HepG2 (cell line): ENCODE results near the gene SLC25A23. TPM values are rescaled to one million over a fixed set of nuclear protein-coding genes. Genes with fewer than 3 reads are reported as not detected.
A peak's percentile ranks its signal among the peaks of the same experiment; 100 is the strongest.

Source experiments
- ATAC-seq: fragments of 200-7000 bp; cut with Tn5 transposase; 3 replicates; pipeline ENCODE4 v1.9.1; 2020; ENCODE audit warnings: mild to moderate bottlenecking, moderate library complexity
- BruUV-seq: library from RNA; stranded (reverse); fragments of 400-500 nt; replicated peaks from 2 replicates; lab custom pipeline; 2021; lab: Mats Ljungman, UMichigan
- CTCF ChIA-PET: fragments of 300-600 bp; formaldehyde crosslinking; extraction: SDS; loops from one replicate; lab custom pipeline; 2021; ENCODE audit warnings: low total read pairs, inconsistent platforms, low intra/inter-chr PET ratio; lab: Yijun Ruan, JAX
- POLR2A ChIA-PET: fragments of 350-600 bp; sonication (Branson Sonifier 250); formaldehyde crosslinking; loops from one replicate; lab custom pipeline; 2020; ENCODE audit warnings: antibody characterized with exemption, inconsistent platforms; lab: Yijun Ruan, JAX
- DNase-seq: peaks from one replicate; pipeline ENCODE4 v3.0.0-alpha.2; 2015; ENCODE audit warnings: low spot score
- FAIRE-seq: peaks from 3 replicates; lab custom pipeline; 2011; peaks lifted over from hg19 to GRCh38; lab: Jason Lieb, UNC
- H2AFZ ChIP-seq: one replicate; pipeline ENCODE4 v1.6.1; 2011; ENCODE audit warnings: low read length, inconsistent platforms
- H3K27ac ChIP-seq: fragments of 300-600 bp; 3 replicates; pipeline ENCODE4 v1.8.0; 2011; ENCODE audit warnings: mixed run types, mild to moderate bottlenecking, mixed read lengths, low read length, inconsistent platforms; ENCODE audit not compliant: insufficient read depth; ENCODE audit errors: extremely low read length
- H3K27me3 ChIP-seq, 2 experiments: fragments of 200-600 bp in 1 of 2; 2 replicates in 1 of 2; 3 replicates in 1 of 2; pipeline versions ENCODE4 v1.6.0 to v1.8.0; 2011; ENCODE audit warnings: low read length in 2 of 2, mild to moderate bottlenecking in 2 of 2, moderate library complexity in 2 of 2, inconsistent platforms in 1 of 2; ENCODE audit not compliant: insufficient read depth in 2 of 2, control insufficient read depth in 1 of 2
- H3K36me3 ChIP-seq, 2 experiments: fragments of 200-600 bp in 1 of 2; replicated peaks in 1 of 2; 2 replicates in 1 of 2; 3 replicates in 1 of 2; pipeline versions ENCODE4 v1.5.1 to v1.8.0; 2011; ENCODE audit warnings: low read length in 2 of 2, inconsistent platforms in 1 of 2; ENCODE audit not compliant: insufficient read depth in 2 of 2, control insufficient read depth in 1 of 2
- H3K4me1 ChIP-seq: 2 replicates; pipeline ENCODE4 v1.5.1; 2012; ENCODE audit warnings: low read length, inconsistent platforms; ENCODE audit not compliant: insufficient read depth
- H3K4me2 ChIP-seq: 2 replicates; pipeline ENCODE4 v1.6.0; 2011; ENCODE audit warnings: low read depth, low read length, inconsistent platforms
- H3K4me3 ChIP-seq, 3 experiments: fragments of 200-600 bp in 1 of 3; sonication (generic), shearing (Covaris generic) in 1 of 3; replicated peaks in 1 of 3; 2 replicates each; pipeline ENCODE4 v1.5.1; 2011 to 2016; ENCODE audit warnings: low read length in 3 of 3, inconsistent platforms in 2 of 3, low read depth in 2 of 3, mild to moderate bottlenecking in 2 of 3, control low read depth in 1 of 3, mixed read lengths in 1 of 3; ENCODE audit not compliant: insufficient read depth in 1 of 3
- H3K79me2 ChIP-seq: one replicate; pipeline ENCODE4 v1.6.1; 2011; ENCODE audit warnings: low read length, inconsistent platforms; ENCODE audit not compliant: insufficient read depth
- H3K9ac ChIP-seq: 2 replicates; pipeline ENCODE4 v1.6.0; 2011; ENCODE audit warnings: mild to moderate bottlenecking, low read depth, low read length, inconsistent platforms; ENCODE audit not compliant: insufficient read depth
- H3K9me3 ChIP-seq: 2 replicates; pipeline ENCODE4 v1.5.1; 2012; ENCODE audit warnings: mild to moderate bottlenecking, low read length
- H4K20me1 ChIP-seq: 2 replicates; pipeline ENCODE4 v1.6.0; 2011; ENCODE audit warnings: inconsistent platforms, mild to moderate bottlenecking, low read length, moderate library complexity; ENCODE audit not compliant: insufficient read depth
- HIC2 ChIP-seq: sonication (generic); formaldehyde crosslinking; IDR thresholded peaks from 2 replicates; pipeline ENCODE4 v1.9.0; 2022; ENCODE audit warnings: low read depth, missing genetic modification reagents
- PREB ChIP-seq: sonication (generic); formaldehyde crosslinking; IDR thresholded peaks from 2 replicates; pipeline ENCODE4 v1.4.0; 2020; ENCODE audit warnings: missing genetic modification reagents
- ZMYM3 ChIP-seq: sonication (generic); formaldehyde crosslinking; IDR thresholded peaks from 2 replicates; pipeline ENCODE4 v1.5.1; 2020; ENCODE audit warnings: mild to moderate bottlenecking, missing genetic modification reagents
- ZNF230 ChIP-seq: sonication (generic); formaldehyde crosslinking; IDR thresholded peaks from 2 replicates; pipeline ENCODE4 v1.4.0; 2020; ENCODE audit warnings: mild to moderate bottlenecking, missing genetic modification reagents
- ZNF263 ChIP-seq: sonication (generic); formaldehyde crosslinking; IDR thresholded peaks from 2 replicates; pipeline ENCODE4 v1.4.0; 2020; ENCODE audit warnings: missing genetic modification reagents
- ZNF317 ChIP-seq: sonication (generic); formaldehyde crosslinking; IDR thresholded peaks from 2 replicates; pipeline ENCODE4 v1.5.0; 2020; ENCODE audit warnings: mild to moderate bottlenecking, missing genetic modification reagents
- ZNF557 ChIP-seq: sonication (generic); formaldehyde crosslinking; IDR thresholded peaks from 2 replicates; pipeline ENCODE4 v1.4.0; 2020; ENCODE audit warnings: missing genetic modification reagents
- ZSCAN5A ChIP-seq: sonication (generic); formaldehyde crosslinking; IDR thresholded peaks from 2 replicates; pipeline ENCODE4 v1.8.0; 2022; ENCODE audit warnings: mild to moderate bottlenecking, missing genetic modification reagents, borderline replicate concordance
- WGBS: methylation state at CpG from one replicate; pipeline ENCODE4 v1.1.6; 2017; ENCODE audit warnings: low lambda C conversion rate; 5-methylcytosine and 5-hydroxymethylcytosine counted together
- in situ Hi-C: cut with HindIII; loops from 2 replicates; pipeline ENCODE4 v1.10.0; 2017; ENCODE audit warnings: low pct_unique_long_range_greater_than_20kb; ENCODE audit not compliant: extremely low pct_ligation_motif_present
- intact Hi-C: fragments of 100-400 bp; cut with micrococcal nuclease; formaldehyde crosslinking; loops from one replicate; pipeline ENCODE4 v1.10.0; 2022; ENCODE audit not compliant: unreplicated experiment
- polyA plus RNA-seq, 8 experiments: library from polyadenylated mRNA; depleted of rRNA in 3 of 8; stranded (reverse) in 7 of 8; unstranded in 1 of 8; fragments of >200 nt; fragmentation: Illumina TruSeq in 4 of 8; extraction: Trizol in 4 of 8; gene quantifications; 2 replicates each; pipeline versions ENCODE4 v1.2.1 to v1.2.3, GENCODE V29; 2011 to 2016; ENCODE audit warnings: low read depth in 4 of 8, missing spikeins in 1 of 8, mixed read lengths in 1 of 8; ENCODE audit not compliant: insufficient read depth in 1 of 8
- total RNA-seq, 5 experiments: library from RNA; depleted of rRNA; stranded (reverse); fragments of >200 nt; fragmentation: Illumina TruSeq; extraction: Trizol; gene quantifications; 2 replicates each; pipeline ENCODE4 v1.2.3, GENCODE V29; 2016; ENCODE audit warnings: low read depth in 1 of 5

Gene SLC25A23
- total and polyA plus RNA-seq, 2 of the 13 experiments (the other 11 are each of a cell fraction or from before 2014, with no cell fraction given), result 12.4 to 15.2 TPM

- H3K9me3 ChIP-seq, result no peaks in the 10 kb centered on the region
- in situ Hi-C loops, result no loop called here
- CTCF ChIA-PET, result no interaction called here
- no TSS peak for BruUV-seq
- no peak for FAIRE-seq
- no peak overlapping the region for H3K4me2 ChIP-seq
- no peak overlapping the region for H3K27ac ChIP-seq
- H3K4me1 ChIP-seq, result 0 out of 2 replicates have a peak, but pooled peaks cover 4% of the 10 kb centered on the region
- intact Hi-C loops, result no loop called here
- H3K4me3 ChIP-seq, result no peak overlapping the region
- ATAC-seq, result no peak
- TF ChIP-seq ZMYM3 (CRISPR knock-in tag) (peak; percentile 53; the same call in 1 of the 2 replicates), ZNF263 (CRISPR knock-in tag) (peak; percentile 40; the same call in 1 of the 2 replicates), HIC2 (CRISPR knock-in tag) (no peak)
- H3K79me2 ChIP-seq, result no peaks in the 10 kb centered on the region
- no peak overlapping the region for H2AFZ ChIP-seq
- H4K20me1 ChIP-seq, result no peaks in the 10 kb centered on the region
- 91% methylated on average over 11 of the region's 13 CpGs for WGBS
- POLR2A ChIA-PET, result interaction anchor here (0.6 kb wide), 1 partner anchor 16 kb away, joined by 3 read pairs; no protein-coding TSS in a partner anchor
- H3K9ac ChIP-seq, result no peak overlapping the region
- DNase-seq, result no peak
- no peaks in the 10 kb centered on the region for H3K27me3 ChIP-seq
- H3K36me3 ChIP-seq, result no peaks in the 10 kb centered on the region
Observed at GRCh38 chr19:6442087-6442688, 17.4 kb downstream of the SLC25A23 start.

GRCh38 chr19:6440905-6441304 is 18.7 kb downstream of the SLC25A23 start:
- Histone ChIP-seq H3K27me3 (no peaks in the 10 kb centered on the region), H3K36me3 (no peaks in the 10 kb centered on the region), H3K79me2 (no peaks in the 10 kb centered on the region), H3K27ac (no peak overlapping the region), H3K4me2 (no peak overlapping the region), H3K9ac (no peak overlapping the region), H2AFZ (no peak overlapping the region), H3K4me3 (no peak overlapping the region), H3K4me1 (0 out of 2 replicates have a peak, but pooled peaks cover 4% of the 10 kb centered on the region), H3K9me3 (no peaks in the 10 kb centered on the region), H4K20me1 (no peaks in the 10 kb centered on the region)
- ATAC-seq, result no peak
- BruUV-seq, result no TSS peak
- DNase-seq, result no peak
- intact Hi-C loops, result no loop called here
- TF ChIP-seq PREB (CRISPR knock-in tag), result no peak
- no peak for TF ChIP-seq ZNF317 (CRISPR knock-in tag)
- TF ChIP-seq ZSCAN5A (CRISPR knock-in tag), result no peak
- TF ChIP-seq ZNF557 (CRISPR knock-in tag), result no peak
- no peak for TF ChIP-seq ZNF230
- in situ Hi-C loops, result no loop called here
- WGBS, result 91% methylated on average over 3 of the region's 3 CpGs
- ChIA-PET CTCF (no interaction called here), POLR2A (no interaction called here)
- FAIRE-seq, result no peak
